ENCODE results near the gene MMP21. TPM values are rescaled to one million over a fixed set of nuclear protein-coding genes. Genes with fewer than 3 reads are reported as not detected.

MMP21 gene
- total and polyA plus RNA-seq, 3 donors from 2014 or later = 0.31 to 0.43 TPM; not detected in 1

DNA sequence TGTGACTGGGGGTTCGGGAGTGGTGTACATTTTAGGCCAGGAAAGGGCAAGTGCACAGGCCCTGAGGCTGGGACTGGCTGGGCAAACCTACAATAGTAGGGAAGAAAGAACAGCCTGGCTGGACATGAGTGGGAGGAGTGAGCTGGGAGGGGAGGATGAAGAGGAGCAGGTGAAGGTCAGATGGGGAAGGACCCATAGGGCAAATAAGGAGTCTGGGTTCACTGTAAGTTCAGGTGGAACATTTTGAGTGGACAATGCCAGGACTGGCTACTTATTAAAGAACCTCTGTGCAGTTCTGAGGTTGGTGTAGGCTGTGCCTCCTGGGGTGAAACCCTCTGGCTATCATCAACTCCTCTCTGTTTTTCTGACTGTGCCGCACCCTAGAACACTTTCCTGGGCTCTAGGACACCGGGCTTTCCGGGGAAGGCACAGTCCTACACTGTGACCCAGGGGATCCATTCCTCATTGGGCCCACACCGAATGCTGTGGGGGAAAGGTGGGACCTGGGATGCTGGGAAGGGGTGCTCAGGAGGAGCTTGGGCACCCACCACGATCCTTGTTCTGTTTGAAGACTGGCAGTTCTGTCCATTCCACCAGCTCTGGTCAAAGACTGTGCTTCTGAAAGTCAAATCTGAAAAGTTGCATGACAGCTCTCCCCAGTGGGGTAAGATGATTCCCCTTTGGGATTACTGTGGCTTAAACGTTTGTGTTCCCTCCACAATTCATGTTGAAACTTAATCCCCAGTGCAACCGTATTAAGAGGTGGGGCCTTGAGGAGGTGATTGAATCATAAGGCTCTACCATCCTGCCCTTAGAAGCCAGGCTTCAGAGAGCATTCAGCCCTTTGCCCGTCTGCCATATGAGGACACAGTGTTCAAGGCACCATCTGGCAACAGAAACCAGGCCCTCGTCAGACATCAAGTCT is 4.0 kb upstream of the MMP21 start:
- Histone ChIP-seq H3K4me1 (no peaks in the 10 kb centered on the region), H3K36me3 (ENCODE audit: low read depth, missing control alignments) (no peaks in the 10 kb centered on the region), H3K27ac (no peak overlapping the region), H3K4me3 (no peak overlapping the region), H3K9me3 (no peaks in the 10 kb centered on the region), H3K27me3 (no peaks in the 10 kb centered on the region)
- DNase-seq = no peak
- intact Hi-C loops (cut with DNase I; ENCODE audit: low total_unique reads) = no loop called here
- no peak for TF ChIP-seq CTCF (IDR thresholded peaks at IDR 0.05)
- TF ChIP-seq POLR2A (IDR thresholded peaks at IDR 0.05) = no peak
- WGBS, 2 donors = 77 to 90% methylated on average over 10 of the region's 10 CpGs

DNA sequence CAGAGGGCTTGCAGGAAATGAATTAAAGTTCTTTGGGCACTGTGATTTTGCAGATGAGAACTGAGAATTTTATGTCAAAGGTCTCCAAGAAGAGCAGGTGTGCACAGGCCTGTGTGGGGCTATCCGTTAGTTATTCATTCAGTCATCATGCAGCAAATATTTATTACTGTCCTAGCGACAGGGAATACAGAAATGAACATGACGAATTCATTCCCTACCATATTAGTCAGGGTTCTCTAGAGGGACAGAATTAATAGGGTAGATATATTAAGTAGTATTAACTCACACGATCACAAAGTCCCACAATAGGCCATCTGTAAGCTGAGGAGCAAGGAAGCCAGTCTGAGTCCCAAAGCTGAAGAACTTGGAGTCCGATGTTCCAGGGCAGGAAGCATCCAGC is 2.9 kb upstream of the MMP21 start:
- H3K9me3 ChIP-seq = no peaks in the 10 kb centered on the region
- intact Hi-C loops (cut with DNase I; ENCODE audit: low total_unique reads) = no loop called here
- H3K4me3 ChIP-seq = no peak overlapping the region
- no peak overlapping the region for H3K27ac ChIP-seq
- DNase-seq = no peak
- no peaks in the 10 kb centered on the region for H3K4me1 ChIP-seq
- no peaks in the 10 kb centered on the region for H3K36me3 ChIP-seq (ENCODE audit: low read depth, missing control alignments)
- WGBS, 2 donors = 59 to 67% methylated on average over 5 of the region's 5 CpGs
- H3K27me3 ChIP-seq = no peaks in the 10 kb centered on the region
- no peak for TF ChIP-seq CTCF (IDR thresholded peaks at IDR 0.05)
- TF ChIP-seq POLR2A (IDR thresholded peaks at IDR 0.05) = no peak

DNA sequence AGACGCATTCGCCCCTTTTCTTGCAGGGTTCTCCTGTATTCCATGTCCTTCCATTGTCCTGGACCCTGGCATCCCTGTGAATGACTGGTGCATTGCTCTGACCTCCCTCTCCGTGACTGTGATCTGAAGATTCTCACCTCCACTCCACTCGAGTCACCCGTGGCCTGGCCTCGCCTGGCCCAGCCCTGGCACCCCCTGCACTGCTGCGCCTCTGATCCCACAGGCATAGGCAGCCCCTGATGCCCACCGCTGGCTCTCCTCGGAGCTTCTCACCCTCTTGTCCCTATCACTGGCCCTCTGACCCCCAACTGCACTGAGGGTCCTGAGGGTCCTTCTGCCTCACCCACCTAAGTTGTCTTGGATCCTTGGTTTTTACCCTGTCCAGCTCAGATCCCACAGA is 2.2 kb upstream of the MMP21 start:
- Histone ChIP-seq H3K36me3 (ENCODE audit: low read depth, missing control alignments) (no peaks in the 10 kb centered on the region), H3K27ac (no peak overlapping the region), H3K4me3 (no peak overlapping the region), H3K9me3 (no peaks in the 10 kb centered on the region), H3K4me1 (no peaks in the 10 kb centered on the region), H3K27me3 (no peaks in the 10 kb centered on the region)
- WGBS, 2 donors = 95% methylated on average over 9 of the region's 9 CpGs
- intact Hi-C loops (cut with DNase I; ENCODE audit: low total_unique reads) = no loop called here
- TF ChIP-seq POLR2A (IDR thresholded peaks at IDR 0.05) = no peak
- TF ChIP-seq CTCF (IDR thresholded peaks at IDR 0.05) = no peak
- DNase-seq = no peak

- no peaks in the 10 kb centered on the region for H3K27me3 ChIP-seq
- H3K36me3 ChIP-seq (ENCODE audit: low read depth, missing control alignments) = no peaks in the 10 kb centered on the region
- no peak overlapping the region for H3K4me3 ChIP-seq
- H3K27ac ChIP-seq = no peak overlapping the region
- TF ChIP-seq CTCF (IDR thresholded peaks at IDR 0.05) (no peak), POLR2A (IDR thresholded peaks at IDR 0.05) (no peak)
- DNase-seq = no peak
- no peaks in the 10 kb centered on the region for H3K4me1 ChIP-seq
- intact Hi-C loops (cut with DNase I; ENCODE audit: low total_unique reads) = no loop called here
- no peaks in the 10 kb centered on the region for H3K9me3 ChIP-seq
- 51 to 65% methylated on average over 21 to 32 of the region's 32 CpGs for WGBS, 2 donors
These were observed 935 bp downstream of the MMP21 start for GRCh38 chr10:125774581-125775191.
